ENCODE measurements around the gene SEPTIN12. TPM values are rescaled to one million over a fixed set of nuclear protein-coding genes. Genes with fewer than 3 reads are reported as not detected.

Gene SEPTIN12
- total and polyA plus RNA-seq, 2 of the 8 experiments (the other 6 are each of a cell fraction or from before 2014, with no cell fraction given) = 0.24 TPM; not detected in 1

- TF ChIP-seq GABPA (IDR thresholded peaks at IDR 0.05; ENCODE audit: borderline replicate concordance, insufficient read depth, low read length) (no peak), MAX (IDR thresholded peaks at IDR 0.05) (peak; percentile 44; the same call in 1 of the 2 replicates), EZH2 (IDR thresholded peaks at IDR 0.05; ENCODE audit: low read depth, low read length, severe bottlenecking) (no peak), TEAD4 (IDR thresholded peaks at IDR 0.05; ENCODE audit: low read depth, low read length) (no peak), EGR1 (IDR thresholded peaks at IDR 0.05; ENCODE audit: borderline replicate concordance, low read depth, low read length) (no peak), RAD21 (IDR thresholded peaks at IDR 0.05 in 1 of 2, conservative IDR thresholded peaks at IDR 0.05 in 1 of 2; ENCODE audit: low read depth in 2 of 2, low read length in 2 of 2) (no peak), CHD7 (IDR thresholded peaks at IDR 0.05; ENCODE audit: insufficient replicate concordance, low read length) (no peak), HDAC6 (IDR thresholded peaks at IDR 0.05; ENCODE audit: low read depth, low read length) (no peak), GTF2F1 (IDR thresholded peaks at IDR 0.05; ENCODE audit: borderline replicate concordance, low read depth, low read length) (no peak), CHD1 (IDR thresholded peaks at IDR 0.05; ENCODE audit: low read depth, low read length) (no peak)
- TF ChIP-seq, protein P1, sequence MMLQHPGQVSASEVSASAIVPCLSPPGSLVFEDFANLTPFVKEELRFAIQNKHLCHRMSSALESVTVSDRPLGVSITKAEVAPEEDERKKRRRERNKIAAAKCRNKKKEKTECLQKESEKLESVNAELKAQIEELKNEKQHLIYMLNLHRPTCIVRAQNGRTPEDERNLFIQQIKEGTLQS (IDR thresholded peaks at IDR 0.05; ENCODE audit: insufficient read depth, low read depth, low read length) = peak; percentile 67; the same call in 1 of the 2 replicates
Observed at GRCh38 chr16:4745274-4745569, 42.9 kb downstream of the SEPTIN12 start (continued).

Measured in H1 (cell line).